HepG2 (cell line): ENCODE measurements around the gene BAZ1B. TPM values are rescaled to one million over a fixed set of nuclear protein-coding genes. Genes with fewer than 3 reads are reported as not detected.

Source experiments
- ATF4 ChIP-seq, 2 experiments: fragments of 450-650 bp in 1 of 2; sonication (generic) in 1 of 2; formaldehyde crosslinking; IDR thresholded peaks; 2 replicates each; pipeline versions ENCODE4 v1.5.0 to v1.8.0; 2020 to 2022; ENCODE audit warnings: mild to moderate bottlenecking in 1 of 2, missing genetic modification reagents in 1 of 2
- CEBPG ChIP-seq: IDR thresholded peaks from 2 replicates; pipeline ENCODE4 v1.6.1; 2016
- FOXP4 ChIP-seq: sonication (generic); formaldehyde crosslinking; IDR thresholded peaks from 2 replicates; pipeline ENCODE4 v1.4.0; 2020; ENCODE audit warnings: missing genetic modification reagents
- HHEX ChIP-seq: IDR thresholded peaks from 2 replicates; pipeline ENCODE4 v1.6.1; 2016; ENCODE audit warnings: control low read depth
- IRF1 ChIP-seq: sonication (generic); formaldehyde crosslinking; IDR thresholded peaks from 2 replicates; pipeline ENCODE4 v1.4.0; 2020; ENCODE audit warnings: low read depth, mild to moderate bottlenecking, missing genetic modification reagents
- KAT7 ChIP-seq: IDR thresholded peaks from 2 replicates; pipeline ENCODE4 v1.6.1; 2018; ENCODE audit warnings: borderline replicate concordance, missing compliant biosample characterization
- KDM5B ChIP-seq: sonication (generic); formaldehyde crosslinking; IDR thresholded peaks from 2 replicates; pipeline ENCODE4 v1.4.0; 2020; ENCODE audit warnings: missing genetic modification reagents, mild to moderate bottlenecking, borderline replicate concordance
- PATZ1 ChIP-seq: sonication (generic); formaldehyde crosslinking; IDR thresholded peaks from 2 replicates; pipeline ENCODE4 v1.4.0; 2020; ENCODE audit warnings: missing genetic modification reagents
- PLSCR1 ChIP-seq: sonication (generic); formaldehyde crosslinking; IDR thresholded peaks from 2 replicates; pipeline ENCODE4 v1.5.0; 2020; ENCODE audit warnings: missing genetic modification reagents, mild to moderate bottlenecking, borderline replicate concordance
- POLR2A ChIP-seq, 2 experiments: IDR thresholded peaks; 2 replicates each; pipeline ENCODE4 v1.6.1; 2011; ENCODE audit warnings: low read depth in 2 of 2, low read length in 2 of 2, mild to moderate bottlenecking in 1 of 2, moderate library complexity in 1 of 2; ENCODE audit not compliant: insufficient read depth in 1 of 2
- TARDBP ChIP-seq: sonication (generic); formaldehyde crosslinking; IDR thresholded peaks from 2 replicates; pipeline ENCODE4 v1.8.0; 2022; ENCODE audit warnings: mild to moderate bottlenecking, missing genetic modification reagents
- ZBTB14 ChIP-seq: sonication (generic); formaldehyde crosslinking; IDR thresholded peaks from 2 replicates; pipeline ENCODE4 v1.4.0; 2020; ENCODE audit warnings: missing genetic modification reagents
- ZNF224 ChIP-seq: sonication (generic); formaldehyde crosslinking; IDR thresholded peaks from 2 replicates; pipeline ENCODE4 v1.5.0; 2020; ENCODE audit warnings: mild to moderate bottlenecking, missing genetic modification reagents
- ZNF232 ChIP-seq: sonication (generic); formaldehyde crosslinking; IDR thresholded peaks from 2 replicates; pipeline ENCODE4 v1.4.0; 2020; ENCODE audit warnings: missing genetic modification reagents, borderline replicate concordance
- ZNF276 ChIP-seq: sonication (generic); formaldehyde crosslinking; IDR thresholded peaks from 2 replicates; pipeline ENCODE4 v1.4.0; 2020; ENCODE audit warnings: mild to moderate bottlenecking, low read depth, missing genetic modification reagents
- ZNF33B ChIP-seq: sonication (generic); formaldehyde crosslinking; IDR thresholded peaks from 2 replicates; pipeline ENCODE4 v1.5.1; 2020; ENCODE audit warnings: mild to moderate bottlenecking, missing genetic modification reagents
- ZNF451 ChIP-seq: sonication (generic); formaldehyde crosslinking; IDR thresholded peaks from 2 replicates; pipeline ENCODE4 v1.5.0; 2020; ENCODE audit warnings: mild to moderate bottlenecking, missing genetic modification reagents
- ZNF577 ChIP-seq: sonication (generic); formaldehyde crosslinking; IDR thresholded peaks from 2 replicates; pipeline ENCODE4 v1.4.0; 2020; ENCODE audit warnings: mild to moderate bottlenecking, low read depth, missing genetic modification reagents, borderline replicate concordance
- polyA plus RNA-seq, 8 experiments: library from polyadenylated mRNA; depleted of rRNA in 3 of 8; stranded (reverse) in 7 of 8; unstranded in 1 of 8; fragments of >200 nt; fragmentation: Illumina TruSeq in 4 of 8; extraction: Trizol in 4 of 8; gene quantifications; 2 replicates each; pipeline versions ENCODE4 v1.2.1 to v1.2.3, GENCODE V29; 2011 to 2016; ENCODE audit warnings: low read depth in 4 of 8, missing spikeins in 1 of 8, mixed read lengths in 1 of 8; ENCODE audit not compliant: insufficient read depth in 1 of 8
- total RNA-seq, 5 experiments: library from RNA; depleted of rRNA; stranded (reverse); fragments of >200 nt; fragmentation: Illumina TruSeq; extraction: Trizol; gene quantifications; 2 replicates each; pipeline ENCODE4 v1.2.3, GENCODE V29; 2016; ENCODE audit warnings: low read depth in 1 of 5

BAZ1B gene
- total and polyA plus RNA-seq, 2 of the 13 experiments (the other 11 are each of a cell fraction or from before 2014, with no cell fraction given) = 18.6 to 69.4 TPM

GRCh38 chr7:73557397-73558257, 35.5 kb upstream of the BAZ1B start, which contains the start of gene BCL7B (continued):
- TF ChIP-seq FOXP4 (CRISPR knock-in tag) (peak; percentile 37; the same call in 1 of the 2 replicates), CEBPG (CRISPR knock-in tag) (no peak), POLR2A (IDR thresholded peaks at IDR 0.05; ENCODE audit: insufficient read depth in 1 of 2, low read depth in 2 of 2, low read length in 2 of 2) (peak; percentile 66 to 67), TARDBP (CRISPR knock-in tag) (no peak), ZNF276 (CRISPR knock-in tag) (peak; percentile 82; the same call in 1 of the 2 replicates), PLSCR1 (CRISPR knock-in tag) (no peak), ZNF451 (CRISPR knock-in tag) (peak; percentile 93), ZNF232 (peak; percentile 91; the same call in 1 of the 2 replicates), KDM5B (CRISPR knock-in tag) (peak; percentile 99), ZNF577 (CRISPR knock-in tag) (peak; percentile 84; the same call in 1 of the 2 replicates), IRF1 (0 out of 2 replicates have a peak, but pooled peaks have one; percentile 81), ZBTB14 (CRISPR knock-in tag) (peak; percentile 89), KAT7 (peak; percentile 56; the same call in 1 of the 2 replicates), PATZ1 (peak; percentile 85), ZNF224 (CRISPR knock-in tag) (peak; percentile 93), ZNF33B (CRISPR knock-in tag) (peak; percentile 98; the same call in 1 of the 2 replicates), HHEX (CRISPR knock-in tag) (no peak), ATF4 (CRISPR knock-in tag; IDR thresholded peaks at IDR 0.05) (peak in 1 of 2 experiments; percentile 69; a peak in 1 of 4 replicates)
